Left lung (tissue), 10 donors: ENCODE results near the gene NCAPD2. TPM values are rescaled to one million over a fixed set of nuclear protein-coding genes. Genes with fewer than 3 reads are reported as not detected.

ENCODE experiments used
- ATAC-seq: fragments of 200-7000 bp; cut with Tn5 transposase; one replicate; pipeline ENCODE4 v1.9.1; 2020; ENCODE audit warnings: moderate library complexity
- DNase-seq, 4 donors: peaks; one replicate each; pipeline ENCODE4 v3.0.0-alpha.2; 2013 to 2020
- H3K27ac ChIP-seq, 2 donors: fragments of 200-600 bp; sonication (generic) in 1 of 2; one replicate each; pipeline versions ENCODE4 v1.5.0 to v1.8.0; 2020 to 2021
- H3K27me3 ChIP-seq, 2 donors: fragments of 200-600 bp; sonication (generic) in 1 of 2; one replicate each; pipeline versions ENCODE4 v1.5.0 to v1.8.0; 2020 to 2021
- H3K36me3 ChIP-seq, 2 donors: fragments of 200-600 bp; sonication (generic) in 1 of 2; one replicate each; pipeline versions ENCODE4 v1.5.0 to v1.8.0; 2020 to 2021
- H3K4me1 ChIP-seq, 2 donors: fragments of 200-600 bp; one replicate each; pipeline ENCODE4 v1.8.0; 2021
- H3K4me3 ChIP-seq, 2 donors: fragments of 200-600 bp; sonication (generic) in 1 of 2; one replicate each; pipeline versions ENCODE4 v1.5.0 to v1.8.0; 2020 to 2021; ENCODE audit warnings: mild to moderate bottlenecking in 1 of 2
- H3K9me3 ChIP-seq, 2 donors: fragments of 200-600 bp; sonication (generic) in 1 of 2; one replicate each; pipeline versions ENCODE4 v1.5.0 to v1.8.0; 2020 to 2021
- intact Hi-C, 2 donors: fragments of 100-400 bp; cut with DNase I; formaldehyde crosslinking; loops; one replicate each; pipeline versions ENCODE4 v1.11.2 to v1.14.2; 2022
- polyA plus RNA-seq, 6 donors: library from polyadenylated mRNA; unstranded; fragments of 120-200 nt; gene quantifications; one replicate each; pipeline ENCODE4 v1.2.1, GENCODE V29; 2013; ENCODE audit not compliant: insufficient read length in 6 of 6
- total RNA-seq, 2 donors: library from RNA; stranded (reverse); fragmentation: NEBNext Ultra II Directional; extraction: Animal tissue kit (Norgen Biotek cat#: 25700); gene quantifications; one replicate each; pipeline ENCODE4 v1.2.1, GENCODE V29; 2021
- TF ChIP-seq, protein P1 (sequence below), 2 donors: fragments of 200-600 bp; sonication (generic) in 1 of 2; IDR thresholded peaks; one replicate each; pipeline versions ENCODE4 v1.5.0 to v1.8.0; 2021; ENCODE audit warnings: antibody characterized with exemption in 2 of 2
- donor health status: DM: no; HTN: yes; CAD: no.
- donor health status: DM: no; HTN: no; CAD: no.

The NCAPD2 gene
- total and polyA plus RNA-seq, 8 donors = 23.1 to 95.4 (median 56.8) TPM

DNA sequence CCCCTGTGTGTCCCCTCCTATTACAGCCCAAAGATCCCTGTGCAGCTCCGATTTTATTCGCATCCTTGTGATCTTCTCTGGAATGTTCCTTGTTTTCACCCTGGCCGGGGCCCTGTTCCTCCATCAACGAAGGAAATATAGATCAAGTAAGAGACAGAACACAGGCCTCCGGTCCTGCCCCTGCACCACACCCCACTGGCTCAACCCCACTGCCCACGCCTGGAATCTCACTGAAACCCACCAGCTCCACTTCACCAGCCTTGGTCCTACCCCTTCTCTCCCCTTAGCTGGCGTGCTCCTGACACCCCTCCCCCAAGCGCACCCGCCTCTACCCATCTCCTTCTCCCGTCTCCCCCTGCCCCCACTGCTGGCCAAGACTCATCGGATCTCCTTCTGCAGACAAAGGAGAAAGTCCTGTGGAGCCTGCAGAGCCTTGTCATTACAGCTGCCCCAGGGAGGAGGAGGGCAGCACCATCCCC, 43.0 kb upstream of the NCAPD2 start:
- H3K4me1 ChIP-seq = peaks cover 7 to 26% of the 10 kb centered on the region in 2 donors
- no peaks in the 10 kb centered on the region for H3K27me3 ChIP-seq
- H3K27ac ChIP-seq = peak overlapping the region; percentile 96 to 98
- intact Hi-C loops = loop anchor here in 1 of 2 donors (10.0 kb wide), 1 partner anchor 126 kb away; no protein-coding TSS in a partner anchor
- peak overlapping the region; percentile 64 to 75 for H3K4me3 ChIP-seq
- TF ChIP-seq, protein P1, sequence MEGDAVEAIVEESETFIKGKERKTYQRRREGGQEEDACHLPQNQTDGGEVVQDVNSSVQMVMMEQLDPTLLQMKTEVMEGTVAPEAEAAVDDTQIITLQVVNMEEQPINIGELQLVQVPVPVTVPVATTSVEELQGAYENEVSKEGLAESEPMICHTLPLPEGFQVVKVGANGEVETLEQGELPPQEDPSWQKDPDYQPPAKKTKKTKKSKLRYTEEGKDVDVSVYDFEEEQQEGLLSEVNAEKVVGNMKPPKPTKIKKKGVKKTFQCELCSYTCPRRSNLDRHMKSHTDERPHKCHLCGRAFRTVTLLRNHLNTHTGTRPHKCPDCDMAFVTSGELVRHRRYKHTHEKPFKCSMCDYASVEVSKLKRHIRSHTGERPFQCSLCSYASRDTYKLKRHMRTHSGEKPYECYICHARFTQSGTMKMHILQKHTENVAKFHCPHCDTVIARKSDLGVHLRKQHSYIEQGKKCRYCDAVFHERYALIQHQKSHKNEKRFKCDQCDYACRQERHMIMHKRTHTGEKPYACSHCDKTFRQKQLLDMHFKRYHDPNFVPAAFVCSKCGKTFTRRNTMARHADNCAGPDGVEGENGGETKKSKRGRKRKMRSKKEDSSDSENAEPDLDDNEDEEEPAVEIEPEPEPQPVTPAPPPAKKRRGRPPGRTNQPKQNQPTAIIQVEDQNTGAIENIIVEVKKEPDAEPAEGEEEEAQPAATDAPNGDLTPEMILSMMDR (IDR thresholded peaks at IDR 0.05) = no peak
- H3K9me3 ChIP-seq = no peaks in the 10 kb centered on the region
- ATAC-seq (peak; percentile 6), DNase-seq (no peak)
- H3K36me3 ChIP-seq = peaks cover 0 to 37% of the 10 kb centered on the region in 2 donors

DNA sequence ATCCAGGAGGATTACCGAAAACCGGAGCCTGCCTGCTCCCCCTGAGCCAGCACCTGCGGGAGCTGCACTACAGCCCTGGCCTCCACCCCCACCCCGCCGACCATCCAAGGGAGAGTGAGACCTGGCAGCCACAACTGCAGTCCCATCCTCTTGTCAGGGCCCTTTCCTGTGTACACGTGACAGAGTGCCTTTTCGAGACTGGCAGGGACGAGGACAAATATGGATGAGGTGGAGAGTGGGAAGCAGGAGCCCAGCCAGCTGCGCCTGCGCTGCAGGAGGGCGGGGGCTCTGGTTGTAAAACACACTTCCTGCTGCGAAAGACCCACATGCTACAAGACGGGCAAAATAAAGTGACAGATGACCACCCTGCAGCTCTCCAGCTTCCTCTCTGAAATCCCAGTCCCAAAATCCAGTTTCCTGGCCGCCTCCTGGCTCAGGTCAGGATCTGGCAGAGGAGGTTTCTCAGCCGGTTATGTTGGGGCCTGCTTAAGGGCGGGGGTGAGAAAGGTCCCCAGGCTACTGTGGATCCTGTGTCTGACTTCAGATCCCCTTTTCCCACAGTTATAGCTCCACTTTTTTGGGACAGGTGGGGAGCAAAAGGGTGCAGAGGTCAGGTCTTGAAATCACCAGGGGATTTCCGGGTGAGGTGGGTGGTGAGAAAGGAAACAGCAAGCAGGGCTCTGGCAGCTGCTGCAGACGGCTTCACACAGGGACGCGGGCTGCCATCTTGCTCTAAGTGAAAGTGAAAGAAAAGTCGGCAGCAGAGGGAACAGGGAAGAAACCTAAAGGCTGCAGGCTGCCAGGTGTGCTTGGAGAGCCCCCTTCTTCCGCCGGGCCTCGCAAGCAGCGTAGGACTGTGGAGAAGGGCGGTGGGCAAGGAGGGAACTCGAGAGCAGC, 42.3 kb upstream of the NCAPD2 start, which contains the start of gene TAPBPL:
TSS of gene TAPBPL (plus strand) at position 695 of the 897 bp plus-strand sequence. CDS start 207 bp downstream, outside the sequence.
- DNase-seq = peak; percentile 82 to 91 (median 88)
- Histone ChIP-seq H3K4me3 (peak within 1 kb of the TSS; percentile 64 to 75), H3K27ac (peak within 1 kb of the TSS; percentile 96 to 98), H3K4me1 (peaks cover 7 to 26% of the 10 kb centered on the region in 2 donors), H3K9me3 (no peaks in the 10 kb centered on the region), H3K27me3 (no peaks in the 10 kb centered on the region), H3K36me3 (peaks cover 0 to 44% of the 10 kb centered on the region in 2 donors)
- intact Hi-C loops = loop anchor here in 1 of 2 donors (10.0 kb wide), 1 partner anchor 127 kb away; no protein-coding TSS in a partner anchor
- peak; percentile 92 for ATAC-seq
- TF ChIP-seq, protein P1 (IDR thresholded peaks at IDR 0.05) = no peak

DNA sequence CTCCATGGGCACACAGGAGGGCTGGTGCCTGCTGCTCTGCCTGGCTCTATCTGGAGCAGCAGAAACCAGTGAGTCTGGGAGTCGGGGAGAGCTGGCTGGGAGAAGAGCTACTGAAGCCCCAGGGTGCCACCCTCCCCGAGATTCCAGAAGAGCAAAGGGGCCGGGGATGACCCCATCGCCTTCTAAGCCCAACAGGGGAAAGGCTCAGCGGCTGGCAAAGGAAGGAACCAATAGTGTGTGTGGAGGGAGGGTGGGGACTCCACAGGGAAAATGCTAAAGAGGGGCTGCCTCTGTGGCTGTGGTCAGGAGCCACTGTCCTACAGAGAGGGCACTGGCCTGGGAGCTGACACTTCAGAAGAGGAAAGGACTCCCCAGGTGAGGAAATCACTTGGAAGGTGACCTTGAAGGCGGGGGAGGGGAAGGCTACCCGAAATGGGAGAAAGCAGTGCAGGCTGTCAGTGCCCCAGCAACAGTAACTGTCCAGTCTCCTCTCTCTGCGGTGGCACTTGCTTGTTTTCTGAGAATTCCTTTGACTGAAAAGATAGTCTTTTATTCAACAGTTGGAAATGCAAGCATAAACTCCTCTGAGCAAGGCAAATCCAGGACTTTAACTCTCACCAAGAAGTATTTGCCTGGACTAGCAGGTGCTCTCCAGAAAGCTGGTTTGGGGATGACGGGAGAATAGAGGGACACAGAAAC, 41.5 kb upstream of the NCAPD2 start:
- Histone ChIP-seq H3K36me3 (peaks cover 0 to 45% of the 10 kb centered on the region in 2 donors), H3K4me3 (peak overlapping the region; percentile 64 to 75), H3K27me3 (no peaks in the 10 kb centered on the region), H3K4me1 (peaks cover 7 to 26% of the 10 kb centered on the region in 2 donors), H3K27ac (peak overlapping the region; percentile 96 to 98), H3K9me3 (no peaks in the 10 kb centered on the region)
- intact Hi-C loops = loop anchor here in 1 of 2 donors (10.0 kb wide), 1 partner anchor 128 kb away; no protein-coding TSS in a partner anchor
- peak; percentile 47 for ATAC-seq
- TF ChIP-seq, protein P1 (IDR thresholded peaks at IDR 0.05) = no peak
- DNase-seq = peak in 1 of 4 donors; percentile 61

DNA sequence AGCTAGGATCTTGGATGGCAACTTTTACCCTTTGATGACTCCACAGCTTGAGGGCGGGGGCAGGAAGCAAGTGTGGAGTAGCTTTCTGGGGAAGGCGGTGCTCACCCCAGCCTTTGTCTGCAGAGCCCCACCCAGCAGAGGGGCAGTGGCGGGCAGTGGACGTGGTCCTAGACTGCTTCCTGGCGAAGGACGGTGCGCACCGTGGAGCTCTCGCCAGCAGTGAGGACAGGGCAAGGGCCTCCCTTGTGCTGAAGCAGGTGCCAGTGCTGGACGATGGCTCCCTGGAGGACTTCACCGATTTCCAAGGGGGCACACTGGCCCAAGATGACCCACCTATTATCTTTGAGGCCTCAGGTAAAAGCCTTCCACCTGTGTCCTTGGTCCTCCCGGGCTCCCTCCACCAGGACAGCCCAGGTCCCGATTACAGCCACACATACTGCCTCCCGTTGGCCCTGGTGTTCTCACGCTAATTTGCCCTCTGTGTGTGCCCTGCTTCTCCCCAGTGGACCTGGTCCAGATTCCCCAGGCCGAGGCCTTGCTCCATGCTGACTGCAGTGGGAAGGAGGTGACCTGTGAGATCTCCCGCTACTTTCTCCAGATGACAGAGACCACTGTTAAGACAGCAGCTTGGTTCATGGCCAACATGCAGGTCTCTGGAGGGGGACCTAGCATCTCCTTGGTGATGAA, 40.8 kb upstream of the NCAPD2 start:
- ATAC-seq = peak; percentile 25
- DNase-seq = no peak
- intact Hi-C loops = loop anchor here in 1 of 2 donors (10.0 kb wide), 1 partner anchor 128 kb away; no protein-coding TSS in a partner anchor

More for the DNA sequence above, 40.8 kb upstream of the NCAPD2 start:
- TF ChIP-seq, protein P1 (IDR thresholded peaks at IDR 0.05) = no peak
- H3K4me3 ChIP-seq = peak overlapping the region; percentile 64 to 75
- H3K27ac ChIP-seq = peak overlapping the region; percentile 96 to 98
- H3K9me3 ChIP-seq = no peaks in the 10 kb centered on the region
- peaks cover 7 to 26% of the 10 kb centered on the region in 2 donors for H3K4me1 ChIP-seq
- peaks cover 0 to 48% of the 10 kb centered on the region in 2 donors for H3K36me3 ChIP-seq
- H3K27me3 ChIP-seq = no peaks in the 10 kb centered on the region
